Stimulated activated CD4-positive, alpha-beta T cell treated with anti-CD3 and anti-CD28 coated beads, Interleukin-12 subunit alpha, Interleukin-12 subunit beta, amount 100 ng/mL, for 24 hours (primary cell): ENCODE results near the gene NR2F1.

Experiments
- DNase-seq, 2 experiments: peaks; one replicate each; pipeline ENCODE4 v3.0.0-alpha.2; 2020; ENCODE audit warnings: low read depth in 2 of 2

Gene NR2F1

DNA sequence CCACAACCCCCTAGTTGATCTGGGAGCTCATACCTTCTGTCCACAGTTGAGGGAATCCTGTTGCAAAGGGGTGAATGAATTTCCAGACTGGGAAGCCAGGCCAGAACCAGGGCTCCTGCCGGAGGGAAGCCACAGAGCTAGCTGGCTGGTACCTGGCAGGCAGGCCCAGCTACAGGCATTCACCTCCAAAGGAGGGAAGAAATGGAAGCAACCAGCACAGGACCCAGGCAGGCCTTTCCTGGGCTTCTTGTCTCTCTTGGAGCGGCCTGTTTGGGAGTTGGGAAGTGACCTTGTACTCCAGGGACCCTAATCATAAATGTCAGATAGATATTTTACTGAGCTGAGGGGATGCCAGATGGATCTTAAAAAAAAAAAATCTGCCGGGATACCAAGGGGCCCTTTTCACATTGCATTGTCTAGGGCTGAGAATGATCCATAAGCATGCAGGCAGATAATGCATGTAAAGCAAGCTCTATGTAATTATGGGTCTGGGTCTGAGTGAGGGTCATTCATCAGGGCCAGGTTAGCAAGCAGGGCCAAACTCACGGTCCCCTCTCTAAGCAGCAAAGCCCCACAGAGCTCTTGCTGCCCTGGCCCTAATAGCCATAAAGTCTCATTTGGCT, 8.4 kb downstream of the NR2F1 start:
- no peak for DNase-seq

DNA sequence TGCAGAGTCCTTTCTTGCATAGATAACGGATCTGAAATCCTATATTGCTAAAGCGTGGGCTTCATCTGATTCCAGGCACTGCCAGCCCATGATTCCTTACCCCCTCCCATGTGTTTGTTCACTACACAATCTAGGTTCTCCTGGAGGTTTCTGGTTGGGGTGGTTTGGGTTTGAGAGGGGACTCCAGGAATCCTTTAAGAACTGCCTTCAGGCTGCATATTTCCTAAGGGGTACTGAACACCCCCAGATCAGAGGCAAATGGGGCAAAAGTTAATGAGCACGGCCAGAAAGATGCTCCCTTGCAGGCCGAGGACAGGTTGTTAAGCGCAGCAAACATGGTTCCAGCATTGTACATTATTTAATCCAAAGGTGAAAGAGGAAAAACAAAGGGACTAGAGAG, 9.9 kb downstream of the NR2F1 start:
- no peak for DNase-seq

DNA sequence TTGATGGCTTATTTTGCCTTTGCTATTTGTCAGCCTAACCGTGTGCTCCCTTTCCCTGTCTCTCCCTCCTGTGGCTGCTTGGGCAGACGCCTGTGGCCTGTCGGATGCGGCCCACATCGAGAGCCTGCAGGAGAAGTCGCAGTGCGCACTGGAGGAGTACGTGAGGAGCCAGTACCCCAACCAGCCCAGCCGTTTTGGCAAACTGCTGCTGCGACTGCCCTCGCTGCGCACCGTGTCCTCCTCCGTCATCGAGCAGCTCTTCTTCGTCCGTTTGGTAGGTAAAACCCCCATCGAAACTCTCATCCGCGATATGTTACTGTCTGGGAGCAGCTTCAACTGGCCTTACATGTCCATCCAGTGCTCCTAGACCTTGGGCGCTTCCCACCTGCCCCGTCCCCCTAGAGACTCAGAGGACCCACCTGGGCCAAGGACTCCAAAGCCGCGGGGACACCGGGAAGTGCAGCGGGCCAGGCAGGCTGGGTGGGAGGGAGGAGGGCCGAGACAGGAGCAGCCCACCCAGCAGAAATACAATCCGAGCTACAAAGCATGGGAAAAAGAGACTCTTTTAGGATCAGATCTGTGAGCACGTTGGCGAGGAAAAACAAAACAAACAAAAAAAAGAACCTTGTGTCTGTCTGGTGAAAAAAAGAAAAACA, 10.6 kb downstream of the NR2F1 start:
- no peak for DNase-seq

DNA sequence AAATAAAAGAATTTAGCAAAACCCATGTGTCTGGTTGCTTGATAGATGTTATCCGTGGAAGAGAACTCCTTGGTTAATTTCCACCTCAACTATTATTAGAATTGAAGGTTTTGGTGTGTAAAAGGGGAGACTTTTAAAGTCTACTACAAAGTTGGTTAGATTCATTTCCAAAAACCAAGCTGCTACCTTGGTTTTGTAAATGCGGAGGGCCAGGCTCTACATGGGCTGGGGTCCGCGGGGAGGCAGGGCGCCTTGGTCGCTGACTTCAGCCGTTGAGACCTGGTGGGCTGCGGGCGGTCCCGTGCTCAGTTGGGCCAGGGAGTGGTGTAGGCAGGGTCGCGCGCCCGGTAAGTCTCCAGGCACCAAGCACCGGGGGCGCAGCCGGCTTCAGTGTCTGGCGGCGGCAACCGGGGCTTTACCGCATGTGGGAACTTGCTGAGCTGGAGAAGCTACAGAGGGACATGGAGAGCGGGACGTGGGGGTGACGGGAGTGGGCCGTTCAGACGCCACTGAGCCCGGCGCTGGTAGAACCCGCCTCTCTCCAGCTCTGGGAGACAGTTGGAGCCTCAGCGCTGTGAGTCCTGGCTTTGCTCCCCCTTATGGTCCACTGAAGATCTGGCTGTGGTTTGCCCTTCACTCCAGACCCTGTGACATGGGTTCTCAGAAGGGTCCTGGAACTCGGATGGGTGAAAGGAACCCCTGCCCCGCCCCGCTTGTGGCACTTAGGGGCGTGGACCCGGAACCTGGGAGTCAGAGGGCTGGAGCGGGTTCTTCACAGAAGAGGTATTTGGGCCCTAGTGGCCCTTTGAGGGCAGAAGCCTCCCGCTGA, 11.8 kb downstream of the NR2F1 start:
- DNase-seq = no peak

DNA sequence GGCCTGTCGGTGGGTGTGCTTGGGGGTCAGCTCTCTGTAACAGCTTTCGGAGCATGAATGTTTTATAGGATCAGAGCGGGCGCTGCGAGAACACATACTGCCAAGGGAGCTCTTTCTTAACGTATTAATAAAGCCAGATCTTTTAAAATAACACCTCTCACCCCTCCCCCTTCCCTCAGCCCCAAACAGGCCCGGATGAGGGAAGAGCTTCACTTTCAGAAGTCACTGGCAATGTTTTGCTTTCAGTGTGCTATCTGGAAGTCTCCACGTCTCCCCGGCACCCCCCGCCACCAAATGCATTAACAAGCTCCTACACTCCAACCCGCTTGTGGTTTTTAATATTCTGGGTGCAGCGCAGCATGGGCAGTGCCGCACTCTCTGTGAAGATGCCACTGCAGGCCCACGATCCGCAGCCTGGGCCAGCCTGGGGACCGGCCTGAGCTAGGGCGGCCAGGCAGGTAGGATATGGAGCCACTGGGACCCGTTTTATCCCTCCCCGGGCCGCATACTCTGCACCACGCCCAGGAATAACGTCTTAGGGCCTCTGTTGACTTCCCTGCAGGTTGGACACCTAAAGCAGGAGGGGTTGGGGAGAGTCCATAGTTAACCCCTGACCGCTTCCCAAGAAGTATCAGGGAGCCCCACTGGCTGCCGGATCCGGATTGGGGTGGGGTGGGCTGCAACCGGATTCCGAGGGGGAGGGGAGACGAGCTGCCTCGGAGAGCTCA, 12.6 kb downstream of the NR2F1 start:
- no peak for DNase-seq

DNA sequence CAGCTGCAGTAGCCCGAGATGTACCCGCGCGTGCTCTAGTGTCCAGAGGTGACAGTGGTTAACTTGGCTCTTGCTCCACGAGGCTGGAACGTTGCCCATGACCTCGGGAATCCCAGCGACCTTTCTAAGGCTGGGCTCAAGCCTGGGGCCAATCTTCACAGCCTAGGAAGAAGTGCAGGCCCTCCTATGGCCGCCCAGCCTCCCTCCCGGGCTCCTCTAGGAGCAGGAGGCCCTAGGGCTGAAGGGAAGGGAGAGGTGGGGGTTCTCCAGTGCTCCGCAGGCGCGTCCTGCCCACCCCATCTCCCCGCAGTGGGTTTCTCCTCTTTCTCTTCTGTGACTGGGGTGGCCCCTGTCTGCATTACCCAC, 13.3 kb downstream of the NR2F1 start:
- no peak for DNase-seq

DNA sequence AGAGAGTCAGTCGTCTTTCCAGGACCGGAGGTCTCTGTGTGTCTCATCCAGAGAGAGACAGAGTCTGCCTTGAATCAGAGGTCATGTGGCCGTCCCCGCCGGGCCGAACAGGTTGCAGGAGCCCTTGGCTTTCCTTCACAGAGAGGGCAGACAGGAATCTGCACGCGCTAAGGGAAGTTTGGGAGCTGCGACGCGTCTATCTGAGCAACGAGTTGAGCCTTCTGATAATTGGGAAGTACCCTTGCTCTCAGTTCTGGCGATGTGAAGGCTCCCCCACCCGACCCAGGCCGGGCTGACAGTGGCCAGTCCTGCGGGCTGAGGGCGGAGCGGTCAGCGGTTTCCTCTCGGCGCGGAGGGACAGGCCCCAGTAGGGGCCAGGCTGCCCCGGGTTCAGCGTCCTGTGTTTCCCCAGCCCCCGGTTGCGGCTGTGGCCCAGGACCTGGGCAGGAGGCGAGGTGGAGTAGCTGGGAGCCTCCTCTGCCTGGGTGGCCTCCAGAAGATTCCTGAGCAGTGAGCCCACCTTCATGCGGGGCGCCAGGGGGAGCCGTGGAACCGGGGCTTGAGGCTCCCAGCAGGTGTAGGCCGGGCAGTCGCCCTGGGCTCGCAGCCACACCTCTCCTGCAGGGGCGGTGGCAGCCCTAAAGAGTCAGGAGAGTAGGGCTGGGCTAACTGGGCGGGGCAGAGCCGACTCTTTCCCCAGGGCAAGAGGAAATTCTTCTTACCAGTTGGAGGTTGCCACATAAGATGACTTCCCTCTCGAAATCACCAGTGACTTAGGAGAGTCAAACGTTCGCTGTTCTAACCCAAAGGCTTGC, 13.9 kb downstream of the NR2F1 start:
- no peak for DNase-seq

DNA sequence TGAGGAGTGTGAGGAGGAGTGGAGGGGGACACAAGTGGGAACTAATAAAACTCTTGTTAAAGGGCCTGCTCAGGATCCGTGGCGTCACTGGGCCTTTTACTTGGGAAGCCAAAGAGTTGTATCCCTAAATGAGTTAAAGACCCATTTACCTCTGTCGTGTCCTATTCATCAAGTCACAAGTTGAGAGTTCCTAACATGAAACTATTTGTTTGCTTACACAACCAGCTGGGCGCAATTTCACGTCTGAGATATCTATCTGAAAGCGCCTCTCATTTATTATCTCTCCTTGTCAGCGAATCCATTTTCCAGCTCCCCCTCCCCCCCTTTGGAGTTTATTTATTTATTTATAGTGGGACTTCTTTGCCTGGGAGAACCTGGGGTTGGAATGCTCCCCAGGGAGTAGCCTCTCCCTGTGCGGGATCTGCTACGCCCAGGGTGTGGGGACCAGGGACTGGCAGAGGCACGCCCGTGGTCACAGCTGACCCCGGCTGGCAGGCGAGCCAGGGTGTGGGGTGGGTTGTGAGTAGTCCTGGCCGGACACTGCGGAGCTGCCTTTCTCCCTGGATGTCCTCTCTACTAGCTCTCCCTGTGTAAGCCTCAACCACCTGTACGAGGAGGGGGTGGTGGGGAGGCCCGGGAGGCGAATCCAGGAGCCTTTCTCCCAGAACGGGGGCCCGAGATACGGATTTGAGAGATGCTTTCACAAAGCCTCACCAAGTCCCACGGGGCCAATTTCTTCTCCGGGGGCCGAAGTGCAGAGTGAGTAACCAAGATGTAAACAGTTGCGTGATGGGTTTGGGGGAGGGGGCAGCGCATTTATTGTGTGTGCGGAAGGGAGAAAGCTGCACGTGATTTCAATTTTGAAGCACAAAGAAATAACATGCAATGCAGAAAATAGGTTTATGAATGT, 15.3 kb downstream of the NR2F1 start:
- no peak for DNase-seq

DNA sequence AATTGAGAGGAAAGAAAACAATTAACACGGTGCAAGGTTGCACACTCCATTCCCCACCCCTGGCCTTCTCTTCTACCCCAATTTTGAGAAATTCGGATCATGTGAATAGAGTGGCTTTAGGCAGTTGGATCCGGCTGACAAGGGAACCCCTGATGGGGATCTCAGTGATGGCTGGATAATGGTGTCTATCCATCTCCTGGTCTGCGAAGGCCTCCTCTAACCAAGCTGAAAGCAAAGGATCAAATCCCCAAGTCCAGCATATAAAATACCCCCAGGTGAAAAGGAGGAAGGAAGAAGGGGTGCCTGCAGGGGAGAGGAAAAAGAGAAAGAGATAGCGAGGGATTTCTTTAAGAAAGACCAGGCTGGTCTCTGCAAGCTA, 16.0 kb downstream of the NR2F1 start:
- DNase-seq = no peak

DNA sequence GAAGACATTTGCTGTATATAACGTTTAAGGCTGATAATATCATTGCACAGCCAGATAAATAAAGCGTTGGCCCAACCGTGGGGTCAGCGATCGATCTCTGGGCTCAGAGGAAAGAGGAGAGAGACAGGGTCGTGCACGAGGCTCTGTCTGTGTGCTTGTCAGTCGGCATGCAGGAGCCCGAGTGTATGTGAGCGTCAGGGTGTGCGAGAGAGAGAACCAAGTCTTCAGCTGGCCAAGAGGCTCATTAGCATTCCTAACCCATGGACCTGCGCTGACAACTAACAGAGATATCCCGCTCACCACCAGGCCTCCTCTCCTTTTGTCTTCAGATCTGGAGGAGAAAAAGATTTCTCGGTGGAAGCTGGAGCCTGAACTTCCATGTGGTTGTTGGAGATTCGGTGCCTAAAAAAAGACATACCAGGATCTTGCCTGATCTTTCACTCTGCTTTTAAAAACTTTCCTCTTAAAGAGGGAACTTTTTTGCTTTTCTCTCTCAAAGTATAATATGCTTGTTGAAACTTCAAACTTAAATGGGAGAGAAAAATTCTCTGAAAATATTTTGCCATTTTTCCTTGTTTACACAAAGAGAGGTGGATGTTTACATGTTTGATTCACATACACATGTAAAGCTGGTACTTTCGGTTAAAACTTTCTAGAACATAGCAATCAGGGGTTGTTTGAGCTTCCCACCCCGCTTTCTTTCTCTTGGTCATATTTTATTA, 16.5 kb downstream of the NR2F1 start:
- no peak for DNase-seq

DNA sequence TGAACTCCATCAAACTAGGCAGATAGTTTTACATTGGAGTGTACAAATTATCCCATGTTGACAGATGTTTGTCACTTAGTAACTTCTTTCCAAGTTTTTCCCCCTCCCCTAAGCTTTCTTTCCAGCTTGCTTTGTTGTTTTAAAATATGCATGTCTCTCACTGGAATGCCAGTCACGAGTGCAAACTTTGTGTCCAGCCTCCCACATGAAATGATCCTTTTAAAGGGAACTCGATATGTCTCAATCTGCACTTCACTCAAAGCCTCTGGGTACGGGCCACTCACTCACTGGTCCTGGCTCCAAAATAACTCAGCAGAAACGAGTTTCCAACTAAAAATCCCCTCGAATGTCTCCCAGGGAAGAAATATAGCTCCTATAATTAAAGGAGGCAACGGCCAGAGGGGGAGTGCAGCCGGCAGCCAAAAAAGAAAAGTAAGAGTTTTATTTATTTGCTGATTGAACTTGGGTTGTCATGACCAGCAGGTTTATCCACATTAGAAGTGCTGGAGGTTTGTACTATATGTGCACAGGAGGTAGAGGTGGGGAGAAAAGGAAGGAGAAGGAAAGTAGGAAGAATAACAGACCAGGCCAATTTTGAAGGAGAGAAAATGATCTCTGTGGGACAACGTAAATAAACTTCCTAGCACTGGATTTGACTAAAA, 17.5 kb downstream of the NR2F1 start:
- no peak for DNase-seq

DNA sequence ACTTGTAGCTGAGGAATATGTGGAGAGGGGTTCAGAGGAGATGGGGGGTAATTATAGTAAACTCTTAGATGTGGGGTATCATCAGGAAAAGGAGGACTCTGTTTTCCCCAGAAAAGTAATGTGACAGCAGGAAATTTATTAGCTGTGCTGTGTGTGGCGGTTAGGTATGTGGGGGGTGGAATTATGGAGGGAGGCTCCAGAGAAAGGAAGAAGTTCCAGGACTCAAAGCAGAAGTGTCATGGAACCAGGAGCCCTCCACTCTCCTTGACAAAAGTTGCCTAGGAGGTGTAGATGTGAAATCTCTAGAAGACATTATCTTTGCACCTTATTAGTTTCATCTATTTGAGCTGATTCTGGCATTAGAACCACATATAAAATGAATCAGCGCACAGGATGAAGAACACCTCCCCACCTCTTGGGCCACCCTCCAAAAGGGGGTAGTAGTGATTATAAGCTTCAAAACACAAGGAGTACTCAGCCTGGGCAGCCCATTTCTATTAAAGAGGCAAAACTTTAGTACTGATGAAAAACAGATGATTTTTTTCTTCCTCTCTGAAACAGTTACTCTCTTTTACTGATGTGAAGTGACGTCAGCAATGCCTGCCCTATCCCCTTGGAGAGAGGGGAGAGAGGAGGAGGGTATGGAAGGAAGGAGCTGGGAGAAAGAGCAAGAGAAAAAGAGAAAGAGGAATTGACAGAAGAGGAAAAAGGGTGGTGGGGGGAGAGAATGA, 18.2 kb downstream of the NR2F1 start:
- DNase-seq = no peak

DNA sequence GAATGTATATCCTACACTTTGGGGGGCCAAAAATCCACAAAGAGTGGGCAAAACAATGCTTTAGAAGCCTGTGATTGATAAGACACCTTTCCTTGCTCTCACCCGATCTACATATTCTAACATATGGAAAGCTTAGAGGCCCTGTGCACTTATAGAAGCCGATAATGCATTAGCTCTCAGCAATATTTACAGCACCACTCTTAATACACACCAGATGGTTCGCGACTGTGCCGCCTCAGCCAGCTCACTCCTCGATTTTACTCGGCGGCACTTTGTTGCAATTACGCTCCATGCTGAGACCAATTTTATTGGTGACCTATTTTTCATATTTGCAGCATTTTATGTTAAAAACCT, 18.8 kb downstream of the NR2F1 start:
- no peak for DNase-seq

DNA sequence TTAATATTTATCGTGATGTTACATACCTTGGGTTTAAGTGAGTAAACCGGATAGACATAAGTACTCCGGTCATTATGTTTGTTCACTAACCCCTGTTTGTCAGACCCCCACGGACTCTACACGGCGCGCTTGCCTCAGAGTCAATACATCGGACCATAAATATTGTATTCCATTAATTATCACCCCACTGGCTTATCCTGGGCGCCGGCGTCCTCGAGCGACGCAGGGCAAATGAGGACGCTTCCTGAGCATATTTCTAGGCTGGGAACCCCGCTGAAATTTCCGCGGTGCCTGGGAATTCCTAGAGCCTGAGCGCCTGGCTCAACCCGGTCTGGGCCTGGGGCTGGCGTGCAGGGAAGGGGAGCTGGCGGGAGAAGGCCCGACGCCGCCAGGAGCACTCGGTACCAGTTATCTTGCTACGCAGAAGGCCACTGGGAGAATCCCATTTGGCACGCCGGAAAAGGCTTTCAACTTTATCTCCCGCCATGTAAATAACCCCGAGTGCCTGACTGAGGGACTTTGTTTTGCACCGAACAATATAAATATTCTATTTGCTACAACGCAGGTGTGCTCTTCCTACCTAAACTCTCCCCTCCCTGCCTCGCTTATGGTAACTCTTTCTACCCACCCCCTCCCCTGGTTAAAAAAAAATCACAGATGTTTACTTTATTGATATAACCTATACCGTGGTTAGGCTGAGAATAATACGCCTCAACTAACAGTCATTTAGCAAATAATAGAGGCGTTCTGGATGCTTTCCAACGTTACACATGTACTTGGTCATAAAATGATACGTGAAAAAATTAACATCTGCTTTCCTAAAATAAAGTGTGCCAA, 19.4 kb downstream of the NR2F1 start:
- no peak for DNase-seq

DNA sequence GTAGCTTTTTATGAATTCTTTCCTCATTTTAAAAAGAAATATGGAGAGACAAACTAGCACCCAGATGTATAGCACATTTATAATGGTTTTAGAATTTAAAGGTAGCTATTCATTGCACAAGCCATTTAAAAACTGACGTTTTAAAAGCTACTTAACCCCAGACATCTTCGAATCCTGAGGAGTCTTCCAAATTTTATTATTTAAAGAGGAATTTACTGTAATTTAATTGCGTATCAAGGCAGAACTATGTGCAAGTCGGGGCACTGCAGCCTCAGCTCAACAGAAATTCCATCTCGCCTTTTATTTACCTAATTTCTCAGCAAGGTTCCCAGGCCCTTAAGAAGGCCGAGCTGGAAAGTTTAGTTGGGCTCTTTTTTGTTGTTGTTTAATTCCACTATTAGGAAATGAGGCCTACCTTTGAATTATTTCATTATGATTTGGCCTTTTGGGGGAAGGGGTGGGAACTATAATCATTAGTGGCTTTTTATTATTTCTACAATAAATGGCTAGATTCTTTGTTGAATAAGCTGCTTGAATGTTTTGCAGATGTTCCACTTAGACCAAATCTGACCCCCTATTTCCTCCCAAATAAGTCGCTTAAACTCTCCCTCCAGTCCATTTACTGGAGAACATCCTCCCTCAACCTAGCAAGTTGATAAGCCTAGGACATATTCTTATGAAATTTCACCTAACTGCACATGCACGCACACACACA, 20.2 kb downstream of the NR2F1 start:
- no peak for DNase-seq

DNA sequence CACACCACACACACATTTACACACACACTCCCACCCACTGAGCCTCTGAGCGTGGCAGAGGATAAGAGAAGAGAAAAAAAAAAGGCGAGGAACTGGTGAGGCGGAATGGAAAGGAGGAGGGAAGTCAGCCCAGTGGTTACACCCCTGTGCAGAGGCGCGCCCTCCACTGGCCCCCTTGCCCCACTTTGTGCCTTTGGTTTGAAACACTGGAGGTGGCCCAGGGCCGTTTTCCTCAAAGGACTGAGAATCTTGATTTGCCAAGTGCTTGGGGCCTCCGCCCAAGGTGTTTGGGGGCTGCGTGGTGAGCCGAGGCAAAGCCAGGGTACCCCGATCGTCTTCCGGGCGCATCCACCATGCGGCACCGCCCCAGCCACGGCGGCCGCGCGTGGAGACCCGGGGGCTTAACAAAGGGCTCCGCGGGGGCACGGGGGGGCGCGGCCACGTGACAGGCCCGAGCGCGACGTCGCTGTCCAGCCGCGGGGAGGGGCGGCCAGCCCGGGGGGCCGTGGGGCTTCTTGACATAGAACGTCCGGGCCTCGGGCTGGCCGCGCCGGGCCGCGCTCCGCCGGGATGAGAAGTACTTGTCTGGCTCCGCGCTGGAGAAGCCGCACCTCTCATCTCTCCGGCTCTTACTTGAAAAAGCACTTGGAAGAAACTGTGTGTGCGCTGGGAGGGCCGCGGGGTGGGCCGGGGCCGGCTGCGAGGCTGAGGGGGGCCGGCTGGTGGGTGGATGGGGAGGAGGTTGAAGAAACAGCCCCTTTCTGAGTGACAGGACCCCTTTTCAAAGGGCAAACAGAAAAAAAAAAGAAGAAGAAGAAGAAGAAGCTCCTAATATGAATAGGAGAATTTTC, 21.0 kb downstream of the NR2F1 start:
- DNase-seq = no peak
